Activated naive CD8-positive, alpha-beta T cell (primary cell): ENCODE measurements around the gene CFAP206.
A peak's percentile ranks its signal among the peaks of the same experiment; 100 is the strongest.

Experiments
- H3K27ac Mint-ChIP-seq: one replicate; pipeline ENCODE4 v1.8.0; 2021; ENCODE audit warnings: mixed read lengths
- H3K27me3 Mint-ChIP-seq: one replicate; pipeline ENCODE4 v1.8.0; 2021; ENCODE audit warnings: mixed read lengths
- H3K36me3 Mint-ChIP-seq: one replicate; pipeline ENCODE4 v1.8.0; 2021; ENCODE audit warnings: mixed read lengths
- H3K4me1 Mint-ChIP-seq: one replicate; pipeline ENCODE4 v1.8.0; 2021; ENCODE audit warnings: low read depth, mixed read lengths
- H3K4me3 Mint-ChIP-seq: one replicate; pipeline ENCODE4 v1.8.0; 2021; ENCODE audit warnings: mild to moderate bottlenecking, mixed read lengths
- H3K9me3 Mint-ChIP-seq: one replicate; pipeline ENCODE4 v1.8.0; 2021; ENCODE audit warnings: low read depth, mixed read lengths

Gene CFAP206

GRCh38 chr6:87407901-87408720 is at the start of gene CFAP206:
Gene CFAP206, plus strand, starts transcription at chr6:87407972. Its CDS starts 1,868 bp downstream, at chr6:87409840.
- Mint-ChIP-seq H3K36me3 (no peaks in the 10 kb centered on the region), H3K27ac (peak within 1 kb of the TSS; percentile 22), H3K4me1 (peaks cover 6% of the 10 kb centered on the region), H3K9me3 (no peaks in the 10 kb centered on the region), H3K27me3 (peaks cover 12% of the 10 kb centered on the region), H3K4me3 (peak within 1 kb of the TSS; percentile 90)

GRCh38 chr6:87364602-87365252 is 43.0 kb upstream of the CFAP206 start:
- Mint-ChIP-seq H3K27me3 (no peaks in the 10 kb centered on the region), H3K4me3 (no peak overlapping the region), H3K36me3 (peaks cover 26% of the 10 kb centered on the region), H3K9me3 (peaks cover 7% of the 10 kb centered on the region), H3K4me1 (no peaks in the 10 kb centered on the region), H3K27ac (no peak overlapping the region)

GRCh38 chr6:87366072-87366827 is 41.5 kb upstream of the CFAP206 start:
- Mint-ChIP-seq H3K4me3 (no peak overlapping the region), H3K4me1 (no peaks in the 10 kb centered on the region), H3K9me3 (peaks cover 7% of the 10 kb centered on the region), H3K36me3 (peaks cover 21% of the 10 kb centered on the region), H3K27ac (no peak overlapping the region), H3K27me3 (no peaks in the 10 kb centered on the region)

- H3K27ac Mint-ChIP-seq, result no peak overlapping the region
- peaks cover 7% of the 10 kb centered on the region for H3K9me3 Mint-ChIP-seq
- H3K4me1 Mint-ChIP-seq, result no peaks in the 10 kb centered on the region
- no peak overlapping the region for H3K4me3 Mint-ChIP-seq
- H3K27me3 Mint-ChIP-seq, result no peaks in the 10 kb centered on the region
- H3K36me3 Mint-ChIP-seq, result peaks cover 18% of the 10 kb centered on the region
Measured at GRCh38 chr6:87366899-87367298, 40.9 kb upstream of the CFAP206 start.

- no peaks in the 10 kb centered on the region for H3K4me1 Mint-ChIP-seq
- H3K4me3 Mint-ChIP-seq, result no peak overlapping the region
- H3K27ac Mint-ChIP-seq, result no peak overlapping the region
- no peaks in the 10 kb centered on the region for H3K9me3 Mint-ChIP-seq
- no peaks in the 10 kb centered on the region for H3K27me3 Mint-ChIP-seq
- H3K36me3 Mint-ChIP-seq, result peaks cover 10% of the 10 kb centered on the region
Measured at GRCh38 chr6:87373377-87373776, 34.4 kb upstream of the CFAP206 start.

GRCh38 chr6:87375315-87375714 is 32.5 kb upstream of the CFAP206 start:
- no peaks in the 10 kb centered on the region for H3K27me3 Mint-ChIP-seq
- peaks cover 10% of the 10 kb centered on the region for H3K36me3 Mint-ChIP-seq
- no peaks in the 10 kb centered on the region for H3K9me3 Mint-ChIP-seq
- no peaks in the 10 kb centered on the region for H3K4me1 Mint-ChIP-seq
- no peak overlapping the region for H3K27ac Mint-ChIP-seq
- H3K4me3 Mint-ChIP-seq, result no peak overlapping the region

- H3K4me1 Mint-ChIP-seq, result no peaks in the 10 kb centered on the region
- no peak overlapping the region for H3K27ac Mint-ChIP-seq
Measured at GRCh38 chr6:87376643-87377042, 31.1 kb upstream of the CFAP206 start.

GRCh38 chr6:87378947-87379346 is 28.8 kb upstream of the CFAP206 start:
- no peak overlapping the region for H3K4me3 Mint-ChIP-seq

More at GRCh38 chr6:87376643-87377042, 31.1 kb upstream of the CFAP206 start:
- peaks cover 10% of the 10 kb centered on the region for H3K36me3 Mint-ChIP-seq
- no peak overlapping the region for H3K4me3 Mint-ChIP-seq
- H3K9me3 Mint-ChIP-seq, result no peaks in the 10 kb centered on the region
- H3K27me3 Mint-ChIP-seq, result no peaks in the 10 kb centered on the region

GRCh38 chr6:87382861-87383260 is 24.9 kb upstream of the CFAP206 start:
- H3K4me3 Mint-ChIP-seq, result no peak overlapping the region
- H3K27ac Mint-ChIP-seq, result no peak overlapping the region
- no peaks in the 10 kb centered on the region for H3K9me3 Mint-ChIP-seq
- H3K27me3 Mint-ChIP-seq, result no peaks in the 10 kb centered on the region
- H3K4me1 Mint-ChIP-seq, result no peaks in the 10 kb centered on the region
- no peaks in the 10 kb centered on the region for H3K36me3 Mint-ChIP-seq

More at GRCh38 chr6:87378947-87379346, 28.8 kb upstream of the CFAP206 start:
- Mint-ChIP-seq H3K27me3 (no peaks in the 10 kb centered on the region), H3K4me1 (no peaks in the 10 kb centered on the region), H3K27ac (no peak overlapping the region), H3K9me3 (no peaks in the 10 kb centered on the region), H3K36me3 (peaks cover 2% of the 10 kb centered on the region)

- H3K27me3 Mint-ChIP-seq, result no peaks in the 10 kb centered on the region
- H3K36me3 Mint-ChIP-seq, result no peaks in the 10 kb centered on the region
- no peak overlapping the region for H3K4me3 Mint-ChIP-seq
- H3K4me1 Mint-ChIP-seq, result no peaks in the 10 kb centered on the region
- H3K9me3 Mint-ChIP-seq, result no peaks in the 10 kb centered on the region
- no peak overlapping the region for H3K27ac Mint-ChIP-seq
Measured at GRCh38 chr6:87384038-87384437, 23.7 kb upstream of the CFAP206 start.

- H3K27ac Mint-ChIP-seq, result no peak overlapping the region
- no peaks in the 10 kb centered on the region for H3K4me1 Mint-ChIP-seq
- no peaks in the 10 kb centered on the region for H3K27me3 Mint-ChIP-seq
- no peaks in the 10 kb centered on the region for H3K36me3 Mint-ChIP-seq
- no peaks in the 10 kb centered on the region for H3K9me3 Mint-ChIP-seq
- H3K4me3 Mint-ChIP-seq, result no peak overlapping the region
Measured at GRCh38 chr6:87384449-87384848, 23.3 kb upstream of the CFAP206 start.

GRCh38 chr6:87391334-87391733 is 16.4 kb upstream of the CFAP206 start:
- peaks cover 2% of the 10 kb centered on the region for H3K4me1 Mint-ChIP-seq
- no peaks in the 10 kb centered on the region for H3K27me3 Mint-ChIP-seq
- H3K4me3 Mint-ChIP-seq, result no peak overlapping the region
- H3K36me3 Mint-ChIP-seq, result peaks cover 4% of the 10 kb centered on the region
- no peaks in the 10 kb centered on the region for H3K9me3 Mint-ChIP-seq
- no peak overlapping the region for H3K27ac Mint-ChIP-seq

GRCh38 chr6:87393026-87393622 is 14.6 kb upstream of the CFAP206 start:
- H3K9me3 Mint-ChIP-seq, result no peaks in the 10 kb centered on the region
- H3K4me3 Mint-ChIP-seq, result no peak overlapping the region
- H3K36me3 Mint-ChIP-seq, result peaks cover 4% of the 10 kb centered on the region
- H3K27me3 Mint-ChIP-seq, result no peaks in the 10 kb centered on the region
- H3K27ac Mint-ChIP-seq, result no peak overlapping the region
- H3K4me1 Mint-ChIP-seq, result peaks cover 2% of the 10 kb centered on the region

- Mint-ChIP-seq H3K27me3 (no peaks in the 10 kb centered on the region), H3K27ac (no peak overlapping the region), H3K4me3 (no peak overlapping the region), H3K36me3 (peaks cover 4% of the 10 kb centered on the region), H3K9me3 (no peaks in the 10 kb centered on the region), H3K4me1 (peaks cover 2% of the 10 kb centered on the region)
Measured at GRCh38 chr6:87395431-87395830, 12.3 kb upstream of the CFAP206 start.
